ENCODE measurements around the gene CNTNAP2. TPM values are rescaled to one million over a fixed set of nuclear protein-coding genes. Genes with fewer than 3 reads are reported as not detected.

Gene CNTNAP2
- total RNA-seq, 6 experiments from 2014 or later: 0.07 to 0.13 (median 0.12) TPM; not detected in 3

- DNase-seq: no peak
- TF ChIP-seq CTCF (IDR thresholded peaks at IDR 0.05): no peak
- H3K9me3 Mint-ChIP-seq: peaks cover 2% of the 10 kb centered on the region
- no peak overlapping the region for H3K27ac Mint-ChIP-seq
- H3K4me3 Mint-ChIP-seq: no peak overlapping the region
- no peaks in the 10 kb centered on the region for H3K27me3 Mint-ChIP-seq (ENCODE audit: insufficient read depth)
- H3K36me3 Mint-ChIP-seq (ENCODE audit: low read depth): no peaks in the 10 kb centered on the region
- no peaks in the 10 kb centered on the region for H3K4me1 Mint-ChIP-seq (ENCODE audit: low read depth)
Observed at GRCh38 chr7:147078312-147078711, 961.7 kb downstream of the CNTNAP2 start.

- Mint-ChIP-seq H3K27ac (no peak overlapping the region), H3K4me1 (ENCODE audit: low read depth) (no peaks in the 10 kb centered on the region), H3K9me3 (no peaks in the 10 kb centered on the region; the same call in none of the 2 replicates), H3K36me3 (ENCODE audit: low read depth) (no peaks in the 10 kb centered on the region), H3K27me3 (ENCODE audit: insufficient read depth) (no peaks in the 10 kb centered on the region), H3K4me3 (no peak overlapping the region)
- TF ChIP-seq CTCF (IDR thresholded peaks at IDR 0.05): no peak
- DNase-seq: no peak
Observed at GRCh38 chr7:147079083-147079482, 962.5 kb downstream of the CNTNAP2 start.

- Mint-ChIP-seq H3K9me3 (no peaks in the 10 kb centered on the region; the same call in none of the 2 replicates), H3K27me3 (ENCODE audit: insufficient read depth) (no peaks in the 10 kb centered on the region), H3K27ac (no peak overlapping the region), H3K4me1 (ENCODE audit: low read depth) (no peaks in the 10 kb centered on the region), H3K36me3 (ENCODE audit: low read depth) (no peaks in the 10 kb centered on the region), H3K4me3 (no peak overlapping the region)
- TF ChIP-seq CTCF (IDR thresholded peaks at IDR 0.05): no peak
- no peak for DNase-seq
Observed at GRCh38 chr7:147079921-147080420, 963.4 kb downstream of the CNTNAP2 start.

- no peak overlapping the region; the same call in 1 of the 2 replicates for H3K4me3 Mint-ChIP-seq
- H3K36me3 Mint-ChIP-seq (ENCODE audit: low read depth): no peaks in the 10 kb centered on the region
- no peak overlapping the region for H3K27ac Mint-ChIP-seq
- H3K27me3 Mint-ChIP-seq (ENCODE audit: insufficient read depth): no peaks in the 10 kb centered on the region
- no peak for DNase-seq
- H3K4me1 Mint-ChIP-seq (ENCODE audit: low read depth): no peaks in the 10 kb centered on the region
- peaks cover 8% of the 10 kb centered on the region for H3K9me3 Mint-ChIP-seq
- no peak for TF ChIP-seq CTCF (IDR thresholded peaks at IDR 0.05)
Observed at GRCh38 chr7:147081117-147081516, 964.5 kb downstream of the CNTNAP2 start.

- TF ChIP-seq CTCF (IDR thresholded peaks at IDR 0.05): no peak
- Mint-ChIP-seq H3K27me3 (ENCODE audit: insufficient read depth) (no peaks in the 10 kb centered on the region), H3K36me3 (ENCODE audit: low read depth) (no peaks in the 10 kb centered on the region), H3K4me3 (no peak overlapping the region), H3K4me1 (ENCODE audit: low read depth) (no peaks in the 10 kb centered on the region), H3K9me3 (peaks cover 30% of the 10 kb centered on the region), H3K27ac (no peak overlapping the region)
- DNase-seq: no peak
Observed at GRCh38 chr7:147089051-147089461, 972.5 kb downstream of the CNTNAP2 start.

- Mint-ChIP-seq H3K4me3 (no peak overlapping the region), H3K27ac (no peak overlapping the region), H3K9me3 (peaks cover 30% of the 10 kb centered on the region), H3K4me1 (ENCODE audit: low read depth) (no peaks in the 10 kb centered on the region), H3K27me3 (ENCODE audit: insufficient read depth) (no peaks in the 10 kb centered on the region), H3K36me3 (ENCODE audit: low read depth) (no peaks in the 10 kb centered on the region)
- no peak for TF ChIP-seq CTCF (IDR thresholded peaks at IDR 0.05)
- DNase-seq: no peak
Observed at GRCh38 chr7:147089608-147090007, 973.0 kb downstream of the CNTNAP2 start.

Measured in HFFc6 (cell line).